GM18870 (cell line): Measurements from ENCODE around the gene AP4M1.

Experiments
- ATAC-seq: cut with Tn5 transposase; IDR thresholded peaks from one replicate; pipeline ENCODE4 v1.9.1; 2021; ENCODE audit warnings: moderate library complexity; ENCODE audit not compliant: unreplicated experiment

AP4M1 gene

DNA sequence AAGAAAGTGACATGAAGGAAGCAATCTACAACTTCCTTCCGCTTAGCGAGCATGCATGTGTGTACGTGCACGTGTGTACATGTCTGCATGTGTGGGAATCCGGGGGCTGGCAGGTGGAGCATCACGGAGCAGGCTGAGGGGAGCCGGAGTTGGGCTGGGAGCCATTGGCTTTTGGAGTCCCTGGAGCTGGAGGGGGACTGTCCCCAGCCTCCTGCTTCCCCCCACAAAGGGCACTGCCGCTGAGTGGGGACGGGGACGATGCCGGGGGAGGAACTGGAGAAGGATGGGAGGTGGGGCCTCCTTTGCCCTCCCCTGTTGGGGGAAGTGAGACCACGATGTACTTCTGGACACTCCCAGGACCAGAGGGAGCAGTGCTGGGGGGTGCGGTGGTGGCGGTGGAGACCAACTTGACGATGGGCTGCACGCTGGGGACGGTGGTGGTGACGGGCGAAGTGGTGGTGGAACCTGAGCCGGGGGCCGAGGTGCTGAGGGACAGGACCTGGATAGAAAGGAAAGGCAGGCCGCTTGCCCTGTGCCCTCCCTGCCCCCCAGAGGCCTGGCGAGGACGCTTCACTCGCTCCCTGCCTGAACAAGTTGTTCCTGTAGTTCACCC lies 5.8 kb downstream of the AP4M1 start:
- no peak for ATAC-seq

DNA sequence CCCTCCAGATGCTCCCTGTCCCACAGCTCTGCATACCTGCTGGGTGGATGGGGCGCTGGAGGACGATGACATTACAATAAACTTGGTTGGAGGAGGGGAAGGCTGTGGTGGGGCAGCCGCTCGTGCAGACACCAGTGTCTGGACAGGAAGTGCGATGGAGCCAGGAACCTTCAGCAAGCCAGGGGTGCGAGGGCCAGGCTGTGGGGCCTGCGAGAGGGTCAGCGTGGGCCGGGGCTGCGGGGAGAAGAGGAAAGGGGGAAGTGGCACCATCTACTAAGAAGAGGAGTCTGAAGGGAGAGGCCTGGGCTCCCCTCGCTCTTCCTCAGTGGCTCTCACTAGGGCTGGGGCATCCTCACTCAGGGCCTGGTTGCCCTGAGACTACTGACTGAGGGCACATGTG lies 6.4 kb downstream of the AP4M1 start:
- no peak for ATAC-seq

- no peak for ATAC-seq
Observed at GRCh38 chr7:100109521-100110163, 8.2 kb downstream of the AP4M1 start.

DNA sequence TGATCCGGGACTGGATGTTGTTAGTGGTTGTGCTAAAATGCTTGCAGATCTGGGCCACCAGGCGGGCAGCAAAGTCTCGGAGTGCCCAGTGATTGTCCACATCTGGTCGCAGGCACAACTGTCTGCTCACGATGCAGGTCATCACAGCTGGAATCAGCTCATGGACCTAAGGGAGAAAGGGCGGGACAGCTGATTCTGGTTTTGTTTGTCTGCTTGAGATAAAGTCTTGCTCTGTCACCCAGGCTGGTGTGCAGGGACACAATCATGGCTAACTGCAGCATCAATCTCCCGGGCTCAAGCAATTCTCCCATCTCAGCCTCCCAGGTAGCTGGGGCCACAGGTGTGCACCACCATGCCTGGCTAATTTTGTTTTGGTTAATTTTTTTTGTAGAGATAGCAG lies 9.7 kb downstream of the AP4M1 start:
- ATAC-seq, result no peak

GRCh38 chr7:100111914-100112313 lies 10.5 kb downstream of the AP4M1 start:
- no peak for ATAC-seq

- ATAC-seq, result no peak
Observed at GRCh38 chr7:100115026-100115425, 13.6 kb downstream of the AP4M1 start.

DNA sequence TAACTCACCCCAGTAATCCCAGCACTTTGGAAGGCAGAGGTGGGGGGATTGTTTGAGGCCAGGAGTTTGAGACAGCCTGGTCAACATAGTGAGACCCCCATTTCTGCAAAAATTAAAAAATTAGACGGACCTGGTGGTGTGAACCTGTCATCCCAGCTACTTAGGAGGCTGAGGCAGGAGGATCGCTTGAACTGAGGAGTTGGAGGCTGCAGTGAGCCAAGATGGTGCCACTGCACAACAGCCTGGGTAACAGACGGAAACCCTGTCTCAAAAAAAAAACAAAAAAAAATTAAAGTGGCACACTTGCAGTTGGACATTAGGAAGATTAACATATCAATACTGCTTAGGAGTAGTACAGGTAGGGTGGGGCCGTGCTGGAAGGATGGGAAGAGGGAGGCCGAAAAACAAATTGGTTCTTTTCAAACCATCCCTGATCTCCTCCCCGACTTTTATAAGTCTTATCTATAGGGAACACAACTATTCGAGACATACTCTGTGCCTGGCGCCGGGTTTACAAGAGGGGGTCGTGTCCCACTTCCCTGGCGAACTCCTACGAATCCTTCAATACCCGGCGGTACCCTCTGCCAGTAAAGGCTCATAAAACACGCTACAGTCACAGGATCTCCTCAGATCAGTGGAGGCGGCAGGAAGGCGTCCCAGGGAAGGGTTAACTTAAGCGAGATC lies 17.1 kb downstream of the AP4M1 start:
- ATAC-seq, result no peak

- peak; percentile 73 for ATAC-seq
Observed at GRCh38 chr7:100119072-100119969, 17.9 kb downstream of the AP4M1 start, which contains the start of the genes CNPY4 and TAF6. Gene CNPY4, plus strand, starts transcription at chr7:100119634. Its CDS starts 111 bp downstream, at chr7:100119745. Gene TAF6, minus strand, starts transcription at chr7:100119358. Its CDS starts 5,149 bp downstream, at chr7:100114209.

DNA sequence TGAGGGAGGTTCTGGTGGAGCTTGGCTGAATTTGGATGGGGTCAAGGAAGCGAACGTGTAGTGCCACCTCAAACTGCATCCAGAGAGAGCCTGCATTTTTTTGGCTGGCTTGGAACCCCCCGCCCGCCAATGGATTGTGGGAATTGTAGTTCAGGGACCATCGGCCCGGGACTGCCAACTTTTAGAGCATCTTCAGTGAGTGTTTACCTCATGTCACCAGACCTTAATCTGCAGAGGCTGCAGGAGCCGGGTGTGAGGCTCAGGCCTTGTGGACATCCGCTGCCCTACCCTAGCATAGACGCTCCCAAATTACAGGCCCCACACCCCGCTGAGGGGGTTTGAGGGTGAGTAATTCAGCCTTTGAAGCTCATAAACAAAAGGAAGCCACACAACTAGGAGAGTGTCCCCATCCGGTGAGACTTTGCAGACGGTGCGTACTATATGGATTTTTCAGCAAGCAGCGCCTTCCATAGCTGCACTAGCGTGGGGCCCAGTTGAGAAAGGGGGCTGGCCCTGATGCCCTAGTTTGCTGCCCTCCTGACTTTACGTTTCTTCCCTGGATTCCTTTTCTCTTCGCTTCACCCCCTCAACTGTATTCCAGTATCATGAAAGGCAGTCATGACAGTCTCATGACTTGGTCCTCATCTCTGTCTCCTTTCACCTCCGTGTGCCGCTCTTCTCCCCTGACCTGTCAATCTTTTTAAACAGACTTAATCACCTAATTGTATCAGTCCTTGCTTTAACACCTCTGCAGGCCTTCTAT lies 18.7 kb downstream of the AP4M1 start:
- peak; percentile 26 for ATAC-seq

- ATAC-seq, result no peak
Observed at GRCh38 chr7:100120733-100121036, 19.2 kb downstream of the AP4M1 start.

GRCh38 chr7:100122067-100122466 lies 20.6 kb downstream of the AP4M1 start:
- ATAC-seq, result no peak

GRCh38 chr7:100122568-100122967 lies 21.1 kb downstream of the AP4M1 start:
- no peak for ATAC-seq

DNA sequence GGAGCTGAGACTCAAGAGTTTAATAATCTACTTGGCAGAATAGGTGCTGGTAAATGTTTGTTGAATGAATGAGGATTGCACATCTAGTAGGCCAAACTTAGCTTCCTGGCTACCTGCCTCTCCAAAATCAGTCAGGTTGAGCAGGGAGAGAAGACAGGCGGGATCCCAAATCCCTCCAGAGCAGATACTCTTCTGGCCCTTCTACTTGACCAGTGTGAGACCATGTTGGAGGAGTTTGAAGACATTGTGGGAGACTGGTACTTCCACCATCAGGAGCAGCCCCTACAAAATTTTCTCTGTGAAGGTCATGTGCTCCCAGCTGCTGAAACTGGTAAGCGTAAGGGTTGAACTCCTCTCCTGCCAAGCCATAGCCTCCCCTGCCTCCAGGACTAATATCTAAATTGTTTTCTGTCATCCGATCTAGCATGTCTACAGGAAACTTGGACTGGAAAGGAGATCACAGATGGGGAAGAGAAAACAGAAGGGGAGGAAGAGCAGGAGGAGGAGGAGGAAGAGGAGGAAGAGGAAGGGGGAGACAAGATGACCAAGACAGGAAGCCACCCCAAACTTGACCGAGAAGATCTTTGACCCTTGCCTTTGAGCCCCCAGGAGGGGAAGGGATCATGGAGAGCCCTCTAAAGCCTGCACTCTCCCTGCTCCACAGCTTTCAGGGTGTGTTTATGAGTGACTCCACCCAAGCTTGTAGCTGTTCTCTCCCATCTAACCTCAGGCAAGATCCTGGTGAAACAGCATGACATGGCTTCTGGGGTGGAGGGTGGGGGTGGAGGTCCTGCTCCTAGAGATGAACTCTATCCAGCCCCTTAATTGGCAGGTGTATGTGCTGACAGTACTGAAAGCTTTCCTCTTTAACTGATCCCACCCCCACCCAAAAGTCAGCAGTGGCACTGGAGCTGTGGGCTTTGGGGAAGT lies 23.1 kb downstream of the AP4M1 start:
- ATAC-seq, result no peak

- ATAC-seq, result peak; percentile 23
Observed at GRCh38 chr7:100126239-100126930, 24.9 kb downstream of the AP4M1 start.

DNA sequence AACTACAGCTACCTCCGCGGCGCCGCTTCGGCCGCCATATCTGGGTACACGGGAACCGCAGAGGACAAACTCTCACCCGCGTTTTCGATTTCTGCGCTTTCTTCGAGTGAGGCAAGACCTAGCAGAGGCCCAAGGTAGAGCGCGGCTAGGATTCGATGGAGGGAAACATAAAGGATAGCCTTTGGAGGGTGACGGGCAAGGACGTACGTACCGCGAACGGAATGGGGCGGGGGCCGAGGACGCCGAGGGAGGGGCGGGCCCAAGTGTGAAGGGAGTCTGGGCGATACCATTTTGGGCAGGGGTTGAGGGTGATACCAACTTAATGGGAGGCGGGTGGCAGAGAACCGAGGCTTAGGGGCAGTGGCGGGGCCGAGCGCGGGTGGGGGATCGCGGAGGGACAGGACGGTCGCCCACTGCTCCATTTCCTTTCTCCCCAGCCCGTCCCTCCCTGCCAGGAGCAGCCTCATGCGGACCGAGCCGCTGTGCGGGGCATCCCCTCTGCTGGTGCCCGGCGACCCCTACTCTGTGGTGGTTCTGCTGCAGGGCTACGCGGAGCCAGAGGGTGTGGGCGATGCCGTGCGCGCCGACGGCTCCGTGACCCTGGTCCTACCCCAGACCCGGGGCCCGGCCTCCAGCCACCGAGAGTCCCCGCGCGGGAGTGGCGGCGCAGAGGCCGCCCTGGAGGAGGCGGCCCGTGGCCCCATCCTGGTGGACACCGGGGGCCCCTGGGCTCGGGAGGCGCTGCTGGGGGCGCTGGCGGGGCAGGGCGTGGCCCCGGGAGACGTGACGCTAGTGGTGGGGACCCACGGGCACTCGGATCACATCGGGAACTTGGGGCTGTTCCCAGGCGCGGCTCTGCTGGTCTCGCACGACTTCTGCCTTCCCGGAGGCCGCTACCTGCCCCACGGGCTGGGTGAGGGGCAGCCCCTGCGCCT lies 25.8 kb downstream of the AP4M1 start, which contains the start of gene MBLAC1:
Gene MBLAC1, plus strand, starts transcription at position 37 of the 935 bp plus-strand sequence. Its CDS starts 429 bp downstream, at position 466.
- ATAC-seq, result peak; percentile 44

DNA sequence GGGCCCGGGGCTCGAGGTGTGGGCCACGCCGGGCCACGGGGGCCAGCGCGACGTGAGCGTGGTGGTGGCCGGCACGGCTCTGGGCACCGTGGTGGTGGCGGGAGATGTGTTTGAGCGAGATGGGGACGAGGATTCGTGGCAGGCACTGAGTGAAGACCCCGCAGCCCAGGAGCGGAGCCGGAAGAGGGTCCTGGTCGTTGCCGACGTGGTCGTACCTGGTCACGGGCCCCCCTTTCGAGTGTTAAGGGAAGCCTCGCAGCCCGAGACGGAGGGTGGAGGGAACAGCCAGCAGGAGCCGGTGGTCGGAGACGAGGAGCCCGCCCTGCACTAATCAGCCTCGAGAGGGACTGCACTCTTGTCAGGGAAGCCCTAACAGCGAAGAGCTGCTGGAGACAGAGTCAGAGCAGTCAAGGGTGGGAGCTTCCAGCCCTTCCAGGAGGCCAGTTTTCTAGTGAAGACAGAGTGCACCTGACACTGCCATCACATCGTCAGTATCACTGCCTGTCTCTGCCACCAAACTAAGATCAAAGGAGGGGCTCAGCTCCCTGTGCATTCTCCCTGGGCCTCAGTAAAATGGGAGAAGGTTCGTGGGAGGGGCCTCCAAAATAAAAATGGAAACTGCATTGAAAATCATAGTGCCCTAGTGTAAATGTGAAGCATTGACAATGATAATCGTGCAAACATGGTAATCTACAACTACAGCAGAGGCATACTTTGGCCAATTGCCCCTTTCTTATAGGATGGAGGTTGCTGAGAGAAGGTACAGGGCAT lies 26.6 kb downstream of the AP4M1 start:
- ATAC-seq, result no peak

DNA sequence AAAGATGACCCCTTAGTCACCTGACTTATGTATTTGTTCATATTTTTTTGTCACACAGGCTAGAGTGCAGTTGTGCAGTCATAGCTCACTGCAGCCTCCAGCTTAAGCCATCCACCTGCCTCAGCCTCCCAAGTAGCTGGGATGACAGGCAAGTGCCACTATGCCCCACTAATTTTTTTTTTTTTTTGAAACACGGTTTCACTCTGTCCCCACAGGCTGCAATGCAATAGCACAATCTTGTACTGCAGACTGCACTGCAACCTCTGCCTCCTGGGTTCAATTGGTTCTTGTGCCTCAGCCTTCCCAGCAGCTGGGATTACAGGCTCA lies 27.2 kb downstream of the AP4M1 start:
- ATAC-seq, result no peak
